HL-60 (cell line): ENCODE results near the gene EYS.

Experiments used
- POLR2AphosphoS5 ChIP-seq: IDR thresholded peaks from 2 replicates; pipeline ENCODE4 v1.6.1; 2012; ENCODE audit warnings: low read depth
- SPI1 ChIP-seq: IDR thresholded peaks from 2 replicates; pipeline ENCODE4 v1.6.1; 2012; ENCODE audit warnings: low read depth, mild to moderate bottlenecking, borderline replicate concordance
- TF ChIP-seq, protein P1 (sequence below): IDR thresholded peaks from one replicate; pipeline ENCODE4 v1.5.1; 2011; ENCODE audit warnings: low read length, control low read depth, inconsistent platforms; ENCODE audit not compliant: insufficient read depth
- TF ChIP-seq, protein P2 (sequence below): IDR thresholded peaks from 2 replicates; pipeline ENCODE4 v1.6.1; 2012; ENCODE audit warnings: low read depth; ENCODE audit not compliant: insufficient replicate concordance

DNA sequence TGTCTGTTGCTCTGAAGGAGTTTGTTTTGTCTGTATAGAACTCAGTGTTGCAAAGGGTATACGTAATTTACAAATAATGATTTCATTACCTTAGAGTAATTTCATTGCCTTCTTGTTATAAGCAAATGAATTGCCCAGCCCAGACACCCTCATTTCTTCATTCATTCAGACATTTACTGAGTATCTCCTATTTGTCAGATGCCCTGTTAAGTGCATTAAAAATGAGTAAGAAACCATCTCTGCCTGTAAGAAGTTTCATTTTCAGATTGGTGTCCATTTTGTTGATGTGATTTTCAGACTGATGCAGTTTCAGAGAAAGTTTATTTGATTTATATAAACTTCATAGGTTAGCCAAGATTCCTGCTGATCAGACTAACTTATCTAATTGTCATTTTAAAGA lies 1642.1 kb downstream of the EYS start:
- TF ChIP-seq, protein P1, sequence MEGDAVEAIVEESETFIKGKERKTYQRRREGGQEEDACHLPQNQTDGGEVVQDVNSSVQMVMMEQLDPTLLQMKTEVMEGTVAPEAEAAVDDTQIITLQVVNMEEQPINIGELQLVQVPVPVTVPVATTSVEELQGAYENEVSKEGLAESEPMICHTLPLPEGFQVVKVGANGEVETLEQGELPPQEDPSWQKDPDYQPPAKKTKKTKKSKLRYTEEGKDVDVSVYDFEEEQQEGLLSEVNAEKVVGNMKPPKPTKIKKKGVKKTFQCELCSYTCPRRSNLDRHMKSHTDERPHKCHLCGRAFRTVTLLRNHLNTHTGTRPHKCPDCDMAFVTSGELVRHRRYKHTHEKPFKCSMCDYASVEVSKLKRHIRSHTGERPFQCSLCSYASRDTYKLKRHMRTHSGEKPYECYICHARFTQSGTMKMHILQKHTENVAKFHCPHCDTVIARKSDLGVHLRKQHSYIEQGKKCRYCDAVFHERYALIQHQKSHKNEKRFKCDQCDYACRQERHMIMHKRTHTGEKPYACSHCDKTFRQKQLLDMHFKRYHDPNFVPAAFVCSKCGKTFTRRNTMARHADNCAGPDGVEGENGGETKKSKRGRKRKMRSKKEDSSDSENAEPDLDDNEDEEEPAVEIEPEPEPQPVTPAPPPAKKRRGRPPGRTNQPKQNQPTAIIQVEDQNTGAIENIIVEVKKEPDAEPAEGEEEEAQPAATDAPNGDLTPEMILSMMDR, result no peak
- TF ChIP-seq, protein P2, sequence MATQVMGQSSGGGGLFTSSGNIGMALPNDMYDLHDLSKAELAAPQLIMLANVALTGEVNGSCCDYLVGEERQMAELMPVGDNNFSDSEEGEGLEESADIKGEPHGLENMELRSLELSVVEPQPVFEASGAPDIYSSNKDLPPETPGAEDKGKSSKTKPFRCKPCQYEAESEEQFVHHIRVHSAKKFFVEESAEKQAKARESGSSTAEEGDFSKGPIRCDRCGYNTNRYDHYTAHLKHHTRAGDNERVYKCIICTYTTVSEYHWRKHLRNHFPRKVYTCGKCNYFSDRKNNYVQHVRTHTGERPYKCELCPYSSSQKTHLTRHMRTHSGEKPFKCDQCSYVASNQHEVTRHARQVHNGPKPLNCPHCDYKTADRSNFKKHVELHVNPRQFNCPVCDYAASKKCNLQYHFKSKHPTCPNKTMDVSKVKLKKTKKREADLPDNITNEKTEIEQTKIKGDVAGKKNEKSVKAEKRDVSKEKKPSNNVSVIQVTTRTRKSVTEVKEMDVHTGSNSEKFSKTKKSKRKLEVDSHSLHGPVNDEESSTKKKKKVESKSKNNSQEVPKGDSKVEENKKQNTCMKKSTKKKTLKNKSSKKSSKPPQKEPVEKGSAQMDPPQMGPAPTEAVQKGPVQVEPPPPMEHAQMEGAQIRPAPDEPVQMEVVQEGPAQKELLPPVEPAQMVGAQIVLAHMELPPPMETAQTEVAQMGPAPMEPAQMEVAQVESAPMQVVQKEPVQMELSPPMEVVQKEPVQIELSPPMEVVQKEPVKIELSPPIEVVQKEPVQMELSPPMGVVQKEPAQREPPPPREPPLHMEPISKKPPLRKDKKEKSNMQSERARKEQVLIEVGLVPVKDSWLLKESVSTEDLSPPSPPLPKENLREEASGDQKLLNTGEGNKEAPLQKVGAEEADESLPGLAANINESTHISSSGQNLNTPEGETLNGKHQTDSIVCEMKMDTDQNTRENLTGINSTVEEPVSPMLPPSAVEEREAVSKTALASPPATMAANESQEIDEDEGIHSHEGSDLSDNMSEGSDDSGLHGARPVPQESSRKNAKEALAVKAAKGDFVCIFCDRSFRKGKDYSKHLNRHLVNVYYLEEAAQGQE, result no peak
- TF ChIP-seq POLR2AphosphoS5 (no peak), SPI1 (no peak)
